Stromal cell of bone marrow (primary cell): ENCODE measurements around the gene TEKTIP1.
"Not testable (repeated sequence)": the region's sequence is repeated elsewhere in the genome, so short reads cannot be mapped to it uniquely, and the experiment has no call there.

ENCODE experiments used
- DNase-seq: peaks from one replicate; pipeline ENCODE4 v3.0.0-alpha.2; 2012; ENCODE audit warnings: low read depth

Gene TEKTIP1

GRCh38 chr19:3507371-3508120, 31.4 kb upstream of the TEKTIP1 start:
- DNase-seq, result no peak

DNA sequence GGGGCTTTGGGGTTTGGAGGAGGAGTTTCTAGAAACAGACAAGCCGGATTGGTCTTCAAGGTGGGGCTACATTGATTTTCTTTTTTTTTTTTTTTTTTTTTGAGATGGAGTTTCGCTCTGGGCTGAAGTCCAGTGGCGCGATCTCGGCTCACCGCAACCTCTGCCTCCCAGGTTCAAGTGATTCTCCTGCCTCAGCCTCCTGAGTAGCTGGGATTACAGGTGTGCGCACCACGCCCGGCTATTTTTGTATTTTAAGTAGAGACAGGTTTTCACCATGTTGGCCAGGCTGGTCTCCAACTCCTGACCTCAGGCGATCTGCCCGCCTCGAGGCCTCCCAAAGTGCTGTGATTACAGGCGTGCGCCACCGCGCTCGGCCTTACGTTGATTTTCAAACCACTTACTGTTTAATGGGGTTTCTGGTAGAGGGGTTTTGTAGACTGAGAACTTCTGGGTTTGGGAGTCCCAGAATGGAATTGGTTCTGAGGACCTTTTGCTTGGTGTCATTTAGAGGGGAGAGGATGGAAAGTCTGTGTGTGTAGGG, 30.8 kb upstream of the TEKTIP1 start:
- not testable (repeated sequence) for DNase-seq

DNA sequence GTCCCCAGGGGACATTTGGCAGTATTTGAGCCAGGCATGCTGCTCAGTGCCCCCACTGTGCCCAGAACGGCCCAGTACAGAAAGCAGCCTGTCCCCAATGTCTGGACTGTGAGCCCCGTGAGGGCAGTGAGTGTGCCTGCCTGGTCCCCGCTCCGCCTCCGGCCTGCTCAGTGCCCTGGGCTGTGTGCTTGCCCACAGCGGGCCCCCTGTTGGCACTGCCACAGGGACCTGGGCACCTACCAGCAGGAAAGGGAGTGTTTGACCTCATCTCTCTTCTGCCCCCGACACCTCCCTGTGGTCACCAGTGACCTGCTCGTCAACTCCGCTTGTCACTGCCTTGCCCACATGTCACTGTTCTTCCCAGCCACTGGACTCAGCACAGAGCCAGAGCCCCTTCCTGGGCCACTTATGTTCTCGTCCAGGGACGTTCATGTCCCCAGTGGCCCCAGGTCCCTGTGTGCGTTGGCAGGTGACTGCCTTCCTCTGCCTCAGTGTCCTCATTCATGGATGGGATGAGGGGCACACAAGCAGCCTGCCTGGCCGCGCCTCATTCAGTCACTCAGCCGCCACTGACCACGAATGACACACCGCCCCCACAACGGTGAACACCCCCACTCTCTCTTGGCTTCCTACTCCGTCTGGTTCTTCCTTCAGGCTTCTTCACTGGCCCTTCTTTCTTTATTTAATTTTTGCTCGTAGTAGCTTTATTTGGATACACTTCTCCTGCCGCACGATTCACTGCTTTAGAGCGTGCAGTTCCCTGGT, 30.0 kb upstream of the TEKTIP1 start:
- DNase-seq, result no peak

DNA sequence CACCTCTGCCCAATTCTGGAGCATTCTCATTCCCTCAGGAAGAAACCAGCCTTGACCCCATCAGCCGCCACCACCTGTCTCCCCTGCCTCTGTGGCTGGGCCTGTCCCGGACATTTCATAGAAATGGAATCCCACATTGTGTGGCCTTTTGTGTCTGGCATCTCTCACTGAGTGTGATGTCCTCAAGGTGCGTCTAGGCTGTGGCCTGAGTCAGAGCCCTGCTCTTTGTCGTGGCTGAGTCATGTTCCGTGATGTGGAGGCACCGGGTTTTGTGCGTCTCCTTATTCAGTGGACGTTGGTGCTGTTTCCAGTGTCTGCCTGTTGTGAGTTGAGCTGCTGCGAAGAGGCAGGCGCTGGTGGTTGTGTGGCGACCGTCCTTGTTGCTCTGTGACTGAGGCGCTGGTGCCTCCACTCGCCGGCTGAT, 29.4 kb upstream of the TEKTIP1 start:
- DNase-seq, result no peak

- DNase-seq, result no peak
These were observed 28.2 kb upstream of the TEKTIP1 start for GRCh38 chr19:3510727-3511126.

- DNase-seq, result no peak
These were observed 27.3 kb upstream of the TEKTIP1 start for GRCh38 chr19:3511506-3512251.

DNA sequence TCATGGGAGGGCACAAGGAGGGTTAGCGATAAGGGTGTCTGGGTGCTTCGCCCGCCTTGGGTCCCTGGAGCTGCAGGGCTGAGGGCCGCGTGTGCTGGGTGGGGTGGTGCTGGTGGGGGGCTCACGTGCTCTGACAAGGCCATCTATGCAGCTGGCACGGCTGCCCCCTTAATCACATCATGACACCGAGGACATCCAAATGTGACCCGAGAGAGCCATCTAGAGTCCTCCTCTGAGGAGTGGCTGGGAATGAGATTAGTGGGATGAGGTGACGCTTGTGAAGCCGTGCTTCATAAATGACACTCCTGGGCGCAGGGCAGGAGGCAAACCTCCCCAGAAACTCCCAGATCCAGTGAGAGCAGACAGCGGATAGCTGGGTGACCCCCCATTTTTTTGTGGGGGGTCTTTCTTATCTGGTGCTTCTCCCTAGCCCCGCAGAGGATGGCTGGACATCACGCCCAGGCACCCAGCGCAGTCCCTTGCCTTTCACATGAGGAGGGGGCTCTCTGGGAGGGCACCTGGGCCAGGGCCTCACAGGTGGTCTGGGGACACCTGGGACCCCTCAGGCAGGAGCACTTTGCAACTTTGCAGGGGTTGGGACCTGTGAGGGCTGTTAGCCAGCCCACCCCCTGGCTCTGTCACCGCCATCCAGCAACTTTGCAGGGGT, 26.3 kb upstream of the TEKTIP1 start:
- no peak for DNase-seq

DNA sequence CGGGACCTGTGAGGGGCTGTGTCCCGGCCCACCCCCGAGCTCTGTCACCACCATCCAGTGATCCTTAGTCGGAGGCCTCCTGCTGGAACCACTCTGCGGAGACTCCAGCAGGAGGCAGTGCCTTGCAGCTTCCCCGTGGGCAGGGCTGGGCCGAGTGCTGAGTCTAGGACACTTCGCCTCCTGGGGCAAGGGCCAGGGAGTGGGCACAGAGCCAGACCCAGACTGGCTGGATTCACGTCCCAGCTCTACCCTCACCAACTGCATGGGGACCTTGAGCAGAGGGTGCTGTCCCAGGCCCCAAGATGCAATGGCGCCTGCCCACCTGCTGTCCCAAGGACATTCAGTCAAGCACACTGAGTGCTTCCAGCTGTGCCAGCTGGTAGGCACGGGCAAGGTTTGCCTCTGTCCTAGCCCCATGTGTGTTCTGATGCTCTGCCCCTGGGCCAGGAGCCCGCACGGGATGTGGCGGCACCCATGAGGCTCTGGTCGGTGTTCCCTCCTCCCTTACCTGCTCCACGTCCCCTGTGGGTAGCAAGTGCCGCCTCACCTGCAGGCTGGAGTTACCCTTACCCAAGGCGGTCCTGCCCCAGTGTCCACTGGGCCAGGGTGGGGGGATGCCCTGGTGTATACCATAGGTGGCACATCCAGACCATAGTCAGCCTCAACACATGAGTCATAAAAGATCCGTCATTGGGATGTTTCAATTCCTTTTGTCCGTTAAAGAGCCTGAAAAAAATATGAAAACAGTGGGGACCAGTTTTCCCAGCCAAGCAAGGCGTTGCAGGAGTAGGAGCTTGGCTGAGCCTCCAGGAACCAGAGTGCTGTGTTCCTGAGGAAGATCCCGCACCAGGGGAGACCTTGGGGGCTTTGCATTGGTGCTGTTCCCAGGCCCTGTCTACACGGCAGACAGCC, 25.5 kb upstream of the TEKTIP1 start:
- no peak for DNase-seq

DNA sequence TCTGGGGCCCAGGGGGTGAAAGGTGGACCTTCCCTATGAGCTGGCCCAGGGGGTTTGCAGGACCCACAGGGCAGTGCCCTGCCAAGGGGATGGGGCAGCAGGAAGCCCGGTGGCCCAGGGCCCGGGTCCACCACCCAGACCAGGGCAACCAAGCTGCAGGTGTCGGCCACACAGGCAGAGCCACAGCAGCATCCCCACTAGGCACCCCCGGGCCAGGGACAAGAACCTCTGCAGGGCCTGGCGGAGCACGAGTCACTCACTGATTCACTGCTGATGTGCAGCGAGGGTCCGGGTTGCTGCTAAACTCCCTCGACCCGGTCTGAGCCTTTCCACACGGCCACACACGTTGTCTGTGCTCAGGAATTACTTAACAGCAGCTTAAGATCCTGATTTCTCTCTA, 24.0 kb upstream of the TEKTIP1 start:
- DNase-seq, result no peak

- no peak for DNase-seq
These were observed 23.0 kb upstream of the TEKTIP1 start for GRCh38 chr19:3515891-3516422.

- DNase-seq, result no peak
These were observed 22.2 kb upstream of the TEKTIP1 start for GRCh38 chr19:3516675-3517207.

GRCh38 chr19:3517638-3518037, 21.3 kb upstream of the TEKTIP1 start:
- no peak for DNase-seq

GRCh38 chr19:3518255-3518654, 20.7 kb upstream of the TEKTIP1 start:
- DNase-seq, result no peak

GRCh38 chr19:3518659-3519058, 20.3 kb upstream of the TEKTIP1 start:
- no peak for DNase-seq

GRCh38 chr19:3519126-3519525, 19.8 kb upstream of the TEKTIP1 start:
- DNase-seq, result no peak

- DNase-seq, result no peak
These were observed 18.5 kb upstream of the TEKTIP1 start for GRCh38 chr19:3520166-3521103.

DNA sequence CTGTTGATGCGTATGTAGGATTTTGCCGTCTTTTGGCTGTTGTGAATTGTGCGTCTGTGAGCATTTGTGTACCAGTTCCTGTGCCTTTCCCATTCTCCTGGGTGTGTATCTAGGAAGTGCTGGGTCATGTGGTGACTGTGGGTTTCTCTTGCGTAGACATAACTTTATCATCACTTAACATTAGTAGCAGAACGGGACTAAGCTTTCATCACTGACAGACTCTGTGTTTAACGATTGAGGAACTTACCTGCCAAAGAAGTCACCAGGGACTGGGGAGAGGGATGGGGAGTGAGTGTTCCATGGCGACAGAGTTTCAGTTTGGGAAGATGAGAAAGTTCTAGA, 17.9 kb upstream of the TEKTIP1 start:
- no peak for DNase-seq

DNA sequence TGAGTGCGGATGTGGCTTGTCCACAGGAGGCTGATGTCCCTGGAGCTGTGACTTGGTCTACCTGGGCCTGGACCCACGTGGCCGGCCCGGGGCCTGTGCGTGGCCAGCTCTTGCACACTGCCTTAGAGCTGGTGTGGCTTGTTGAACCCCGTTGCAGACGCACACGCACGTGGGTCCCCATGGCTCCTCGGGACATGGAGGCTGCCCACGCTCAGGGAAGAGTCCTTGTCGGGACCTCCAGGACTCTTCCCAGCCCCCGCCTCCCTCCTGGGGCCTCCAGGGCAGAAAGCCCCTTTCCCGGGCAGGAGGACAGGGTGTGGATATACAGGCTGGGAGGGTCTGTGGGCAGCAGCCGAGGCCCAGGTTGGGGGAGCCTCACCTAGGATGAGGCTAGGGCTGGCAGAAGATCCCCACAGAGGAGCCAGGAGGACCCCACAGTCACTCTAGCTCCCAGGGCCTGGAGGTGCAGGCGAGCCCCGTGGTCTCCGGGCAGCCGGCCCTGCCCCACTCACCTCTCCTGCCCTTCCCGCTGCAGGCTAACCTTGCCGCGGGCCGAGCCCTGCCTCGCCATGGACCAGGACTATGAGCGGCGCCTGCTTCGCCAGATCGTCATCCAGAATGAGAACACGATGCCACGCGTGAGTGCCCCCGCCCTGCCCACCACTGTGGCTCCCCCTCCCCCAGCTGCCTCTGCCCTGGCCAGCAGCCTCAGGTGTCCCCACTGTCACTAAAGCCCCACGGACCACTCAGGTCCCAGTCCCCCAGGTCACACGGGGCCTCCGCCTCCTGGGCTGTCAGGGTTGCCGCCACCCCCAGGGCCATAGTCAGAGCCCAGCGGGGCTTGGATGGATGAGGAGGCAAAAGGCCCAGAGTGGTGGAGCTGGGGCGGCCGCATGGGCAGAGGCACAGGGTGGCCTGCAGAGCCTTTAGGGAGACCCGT, 16.3 kb upstream of the TEKTIP1 start:
- DNase-seq, result no peak
